Measurements from ENCODE around the gene PLAAT2.
"Not testable (repeated sequence)": the region's sequence is repeated elsewhere in the genome, so short reads cannot be mapped to it uniquely, and the experiment has no call there.

PLAAT2 gene

GRCh38 chr11:63608353-63609345, 45.5 kb upstream of the PLAAT2 start:
- ChIA-PET CTCF (interaction anchor here (1.5 to 2.2 kb wide), 3 partner anchors 27 to 129 kb away, joined by 4 to 11 read pairs (median 6); no protein-coding TSS in a partner anchor), POLR2A (no interaction called here)
- TF ChIP-seq, protein P1, sequence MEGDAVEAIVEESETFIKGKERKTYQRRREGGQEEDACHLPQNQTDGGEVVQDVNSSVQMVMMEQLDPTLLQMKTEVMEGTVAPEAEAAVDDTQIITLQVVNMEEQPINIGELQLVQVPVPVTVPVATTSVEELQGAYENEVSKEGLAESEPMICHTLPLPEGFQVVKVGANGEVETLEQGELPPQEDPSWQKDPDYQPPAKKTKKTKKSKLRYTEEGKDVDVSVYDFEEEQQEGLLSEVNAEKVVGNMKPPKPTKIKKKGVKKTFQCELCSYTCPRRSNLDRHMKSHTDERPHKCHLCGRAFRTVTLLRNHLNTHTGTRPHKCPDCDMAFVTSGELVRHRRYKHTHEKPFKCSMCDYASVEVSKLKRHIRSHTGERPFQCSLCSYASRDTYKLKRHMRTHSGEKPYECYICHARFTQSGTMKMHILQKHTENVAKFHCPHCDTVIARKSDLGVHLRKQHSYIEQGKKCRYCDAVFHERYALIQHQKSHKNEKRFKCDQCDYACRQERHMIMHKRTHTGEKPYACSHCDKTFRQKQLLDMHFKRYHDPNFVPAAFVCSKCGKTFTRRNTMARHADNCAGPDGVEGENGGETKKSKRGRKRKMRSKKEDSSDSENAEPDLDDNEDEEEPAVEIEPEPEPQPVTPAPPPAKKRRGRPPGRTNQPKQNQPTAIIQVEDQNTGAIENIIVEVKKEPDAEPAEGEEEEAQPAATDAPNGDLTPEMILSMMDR (IDR thresholded peaks at IDR 0.05; ENCODE audit: insufficient read depth, low read length, missing control alignments): no peak
- DNase-seq (ENCODE audit: low read depth, low spot score): no peak
- no peak overlapping the region for H3K4me3 ChIP-seq (ENCODE audit: low read depth, low read length)

GRCh38 chr11:63603180-63603518, 40.0 kb upstream of the PLAAT2 start:
- DNase-seq (ENCODE audit: low read depth, low spot score): no peak
- TF ChIP-seq, protein P1 (IDR thresholded peaks at IDR 0.05; ENCODE audit: insufficient read depth, low read length, missing control alignments): no peak
- ChIA-PET POLR2A (no interaction called here), CTCF (interaction anchor here (1.4 kb wide), 1 partner anchor 14 kb away, joined by 4 read pairs; no protein-coding TSS in a partner anchor)
- no peak overlapping the region for H3K4me3 ChIP-seq (ENCODE audit: low read depth, low read length)

GRCh38 chr11:63602290-63603179, 39.4 kb upstream of the PLAAT2 start:
- ChIA-PET POLR2A (interaction anchor here (0.7 kb wide), 1 partner anchor 11 kb away, joined by 3 read pairs; the partner anchor contains the start of gene PLAAT3), CTCF (interaction anchor here (1.1 kb wide), 1 partner anchor 10 kb away, joined by 4 read pairs; no protein-coding TSS in a partner anchor)
- DNase-seq (ENCODE audit: low read depth, low spot score): peak; percentile 50
- H3K4me3 ChIP-seq (ENCODE audit: low read depth, low read length): not testable (repeated sequence)

DNA sequence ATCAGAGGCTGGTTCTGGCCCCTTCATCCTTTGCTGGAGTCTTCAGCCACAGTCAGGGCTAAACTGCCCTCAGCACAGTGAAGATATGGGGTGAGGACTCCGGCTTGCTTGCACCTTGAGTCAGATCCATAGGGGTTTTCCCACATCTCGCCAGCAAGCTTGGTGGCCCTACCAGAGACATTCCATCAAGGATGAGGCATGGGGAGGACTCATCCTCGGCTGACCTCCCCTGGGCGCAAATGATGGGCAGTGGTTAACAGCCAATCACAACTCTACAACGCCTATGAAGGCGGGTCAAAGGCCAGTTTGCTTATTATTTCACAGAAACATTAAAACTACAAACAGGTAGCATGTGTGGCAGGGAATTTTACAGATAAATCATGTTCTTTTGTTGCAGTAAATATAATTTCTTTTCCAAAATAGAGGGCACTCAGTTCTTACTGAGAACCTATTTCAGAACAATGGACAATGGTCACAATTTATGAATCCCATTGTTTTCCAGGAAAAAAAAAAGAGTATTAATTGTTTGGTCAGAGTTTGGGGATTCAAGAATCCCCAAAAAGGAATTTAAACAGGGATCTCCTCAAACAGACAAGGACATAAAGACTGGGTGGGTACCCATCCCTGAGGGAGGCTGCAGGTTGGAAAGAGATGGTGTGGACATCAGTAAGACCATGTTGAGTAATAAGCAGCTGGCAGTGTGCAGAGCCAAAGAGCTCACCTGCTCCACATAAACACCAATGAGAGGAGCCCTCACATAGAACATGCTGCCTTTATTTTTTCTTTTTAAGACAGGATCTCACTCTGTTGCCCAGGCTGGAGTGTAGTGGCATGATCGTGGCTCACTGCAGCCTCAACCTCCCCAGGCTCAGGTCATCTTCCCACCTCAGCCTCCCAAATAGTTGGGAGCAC, 36.3 kb upstream of the PLAAT2 start:
- TF ChIP-seq, protein P1 (IDR thresholded peaks at IDR 0.05; ENCODE audit: insufficient read depth, low read length, missing control alignments): no peak
- ChIA-PET POLR2A (no interaction called here), CTCF (interaction anchor here (1.0 kb wide), 1 partner anchor 36 kb away, joined by 3 read pairs; no protein-coding TSS in a partner anchor)
- peak; percentile 81 for DNase-seq (ENCODE audit: low read depth, low spot score)
- H3K4me3 ChIP-seq (ENCODE audit: low read depth, low read length): no peak overlapping the region

- DNase-seq (ENCODE audit: low read depth, low spot score): no peak
- POLR2A ChIA-PET: no interaction called here
- H3K4me3 ChIP-seq (ENCODE audit: low read depth, low read length): no peak overlapping the region
- TF ChIP-seq, protein P1 (IDR thresholded peaks at IDR 0.05; ENCODE audit: insufficient read depth, low read length, missing control alignments): no peak
- CTCF ChIA-PET: interaction anchor here (1.0 kb wide), 1 partner anchor 37 kb away, joined by 3 read pairs; no protein-coding TSS in a partner anchor
These were observed 35.4 kb upstream of the PLAAT2 start for GRCh38 chr11:63598556-63598955.

GRCh38 chr11:63595296-63595695, 32.1 kb upstream of the PLAAT2 start:
- TF ChIP-seq, protein P1 (IDR thresholded peaks at IDR 0.05; ENCODE audit: insufficient read depth, low read length, missing control alignments): no peak
- no peak for DNase-seq (ENCODE audit: low read depth, low spot score)
- POLR2A ChIA-PET: no interaction called here
- CTCF ChIA-PET: interaction anchor here (0.6 to 8.7 kb wide), 2 partner anchors 12 to 41 kb away, joined by 3 to 89 read pairs; no protein-coding TSS in a partner anchor
- no peak overlapping the region for H3K4me3 ChIP-seq (ENCODE audit: low read depth, low read length)

All from AG04449 (cell line).